Panc1 (cell line): ENCODE data around the gene WIPF1.

Experiments
- POLR2AphosphoS5 ChIP-seq: IDR thresholded peaks from 2 replicates; pipeline ENCODE4 v1.6.1; 2012; ENCODE audit warnings: mild to moderate bottlenecking, low read depth, low read length, moderate library complexity
- TCF7L2 ChIP-seq: IDR thresholded peaks from 2 replicates; pipeline ENCODE4 v1.6.1; 2011; ENCODE audit warnings: mild to moderate bottlenecking, low read depth, low read length, inconsistent platforms
- TF ChIP-seq, protein P1 (sequence below): fragments of 450-650 bp; IDR thresholded peaks from 2 replicates; pipeline ENCODE4 v1.5.1; 2017; ENCODE audit warnings: mild to moderate bottlenecking
- TF ChIP-seq, protein P2 (sequence below), 2 experiments: IDR thresholded peaks; 2 replicates each; pipeline ENCODE4 v1.6.1; 2011 to 2012; ENCODE audit warnings: low read depth in 2 of 2, control low read depth in 1 of 2, low read length in 1 of 2, mild to moderate bottlenecking in 1 of 2, moderate library complexity in 1 of 2; ENCODE audit not compliant: insufficient read depth in 1 of 2

DNA sequence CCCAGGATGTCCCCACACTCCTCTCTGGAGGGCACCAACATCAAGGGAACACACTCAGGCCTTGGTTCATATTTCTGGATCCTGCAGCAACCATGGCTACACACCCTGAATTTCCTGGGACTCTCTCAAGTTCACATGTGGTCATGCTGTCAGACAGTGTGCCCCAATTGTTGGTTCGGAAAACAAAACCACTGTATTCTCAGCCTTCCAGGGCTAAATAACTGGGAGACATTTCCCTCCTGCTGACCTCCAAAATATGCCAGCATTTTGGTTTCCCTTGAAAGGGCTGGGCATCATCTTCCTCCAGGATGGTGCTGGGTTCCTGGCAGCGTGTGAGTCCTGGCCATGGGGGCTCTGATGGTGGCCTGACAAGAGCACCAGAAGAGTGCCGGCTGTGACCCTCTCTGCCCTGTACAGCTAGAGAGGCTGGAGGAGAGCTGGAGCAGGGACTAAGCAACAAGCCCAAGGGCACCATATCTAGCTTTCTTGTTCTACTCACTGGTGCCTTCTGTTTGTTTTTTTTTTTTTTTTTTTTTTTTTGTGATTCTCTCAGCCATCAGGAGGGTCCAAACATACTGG, 37.5 kb upstream of the WIPF1 start:
- TF ChIP-seq, protein P1, sequence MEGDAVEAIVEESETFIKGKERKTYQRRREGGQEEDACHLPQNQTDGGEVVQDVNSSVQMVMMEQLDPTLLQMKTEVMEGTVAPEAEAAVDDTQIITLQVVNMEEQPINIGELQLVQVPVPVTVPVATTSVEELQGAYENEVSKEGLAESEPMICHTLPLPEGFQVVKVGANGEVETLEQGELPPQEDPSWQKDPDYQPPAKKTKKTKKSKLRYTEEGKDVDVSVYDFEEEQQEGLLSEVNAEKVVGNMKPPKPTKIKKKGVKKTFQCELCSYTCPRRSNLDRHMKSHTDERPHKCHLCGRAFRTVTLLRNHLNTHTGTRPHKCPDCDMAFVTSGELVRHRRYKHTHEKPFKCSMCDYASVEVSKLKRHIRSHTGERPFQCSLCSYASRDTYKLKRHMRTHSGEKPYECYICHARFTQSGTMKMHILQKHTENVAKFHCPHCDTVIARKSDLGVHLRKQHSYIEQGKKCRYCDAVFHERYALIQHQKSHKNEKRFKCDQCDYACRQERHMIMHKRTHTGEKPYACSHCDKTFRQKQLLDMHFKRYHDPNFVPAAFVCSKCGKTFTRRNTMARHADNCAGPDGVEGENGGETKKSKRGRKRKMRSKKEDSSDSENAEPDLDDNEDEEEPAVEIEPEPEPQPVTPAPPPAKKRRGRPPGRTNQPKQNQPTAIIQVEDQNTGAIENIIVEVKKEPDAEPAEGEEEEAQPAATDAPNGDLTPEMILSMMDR: no peak
- TF ChIP-seq POLR2AphosphoS5 (no peak), TCF7L2 (no peak)
- TF ChIP-seq, protein P2, sequence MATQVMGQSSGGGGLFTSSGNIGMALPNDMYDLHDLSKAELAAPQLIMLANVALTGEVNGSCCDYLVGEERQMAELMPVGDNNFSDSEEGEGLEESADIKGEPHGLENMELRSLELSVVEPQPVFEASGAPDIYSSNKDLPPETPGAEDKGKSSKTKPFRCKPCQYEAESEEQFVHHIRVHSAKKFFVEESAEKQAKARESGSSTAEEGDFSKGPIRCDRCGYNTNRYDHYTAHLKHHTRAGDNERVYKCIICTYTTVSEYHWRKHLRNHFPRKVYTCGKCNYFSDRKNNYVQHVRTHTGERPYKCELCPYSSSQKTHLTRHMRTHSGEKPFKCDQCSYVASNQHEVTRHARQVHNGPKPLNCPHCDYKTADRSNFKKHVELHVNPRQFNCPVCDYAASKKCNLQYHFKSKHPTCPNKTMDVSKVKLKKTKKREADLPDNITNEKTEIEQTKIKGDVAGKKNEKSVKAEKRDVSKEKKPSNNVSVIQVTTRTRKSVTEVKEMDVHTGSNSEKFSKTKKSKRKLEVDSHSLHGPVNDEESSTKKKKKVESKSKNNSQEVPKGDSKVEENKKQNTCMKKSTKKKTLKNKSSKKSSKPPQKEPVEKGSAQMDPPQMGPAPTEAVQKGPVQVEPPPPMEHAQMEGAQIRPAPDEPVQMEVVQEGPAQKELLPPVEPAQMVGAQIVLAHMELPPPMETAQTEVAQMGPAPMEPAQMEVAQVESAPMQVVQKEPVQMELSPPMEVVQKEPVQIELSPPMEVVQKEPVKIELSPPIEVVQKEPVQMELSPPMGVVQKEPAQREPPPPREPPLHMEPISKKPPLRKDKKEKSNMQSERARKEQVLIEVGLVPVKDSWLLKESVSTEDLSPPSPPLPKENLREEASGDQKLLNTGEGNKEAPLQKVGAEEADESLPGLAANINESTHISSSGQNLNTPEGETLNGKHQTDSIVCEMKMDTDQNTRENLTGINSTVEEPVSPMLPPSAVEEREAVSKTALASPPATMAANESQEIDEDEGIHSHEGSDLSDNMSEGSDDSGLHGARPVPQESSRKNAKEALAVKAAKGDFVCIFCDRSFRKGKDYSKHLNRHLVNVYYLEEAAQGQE (IDR thresholded peaks at IDR 0.05; ENCODE audit: insufficient read depth in 1 of 2, low read depth in 2 of 2, low read length in 1 of 2): no peak
